Calu3 (cell line): ENCODE measurements around the gene TEX2. TPM values are rescaled to one million over a fixed set of nuclear protein-coding genes. Genes with fewer than 3 reads are reported as not detected.

ENCODE experiments used
- BruUV-seq: library from RNA; stranded (reverse); fragments of 400-500 nt; replicated peaks from 2 replicates; lab custom pipeline; 2021; lab: Mats Ljungman, UMichigan
- CTCF ChIA-PET: fragments of 300-600 bp; sonication (Branson Sonifier 250); formaldehyde crosslinking; loops from one replicate; lab custom pipeline; 2022; ENCODE audit warnings: antibody characterized with exemption; lab: Charles Lee
- DNase-seq: peaks from one replicate; pipeline ENCODE4 v3.0.0; 2022
- H3K27ac Mint-ChIP-seq: one replicate; pipeline ENCODE4 v1.8.0; 2022; ENCODE audit warnings: mixed read lengths; ENCODE audit not compliant: unreplicated experiment
- H3K27me3 Mint-ChIP-seq: one replicate; pipeline ENCODE4 v1.8.0; 2022; ENCODE audit warnings: mixed read lengths; ENCODE audit not compliant: unreplicated experiment
- H3K36me3 Mint-ChIP-seq: one replicate; pipeline ENCODE4 v1.8.0; 2022; ENCODE audit warnings: mild to moderate bottlenecking, moderate library complexity, mixed read lengths; ENCODE audit not compliant: insufficient read depth, unreplicated experiment
- H3K4me1 Mint-ChIP-seq: one replicate; pipeline ENCODE4 v1.8.0; 2022; ENCODE audit warnings: mild to moderate bottlenecking, low read depth, mixed read lengths; ENCODE audit not compliant: unreplicated experiment
- H3K4me3 Mint-ChIP-seq: one replicate; pipeline ENCODE4 v1.8.0; 2022; ENCODE audit warnings: mild to moderate bottlenecking, low read depth, moderate library complexity, mixed read lengths; ENCODE audit not compliant: unreplicated experiment
- H3K9me3 Mint-ChIP-seq: one replicate; pipeline ENCODE4 v1.8.0; 2022; ENCODE audit warnings: low read depth, mixed read lengths; ENCODE audit not compliant: unreplicated experiment
- CTCF ChIP-seq: fragments of 200-600 bp; IDR thresholded peaks from one replicate; pipeline ENCODE4 v1.8.0; 2022; ENCODE audit warnings: antibody characterized with exemption; ENCODE audit not compliant: unreplicated experiment
- intact Hi-C: fragments of 100-400 bp; cut with micrococcal nuclease; formaldehyde crosslinking; loops from one replicate; pipeline ENCODE4 v1.10.0; 2022; ENCODE audit not compliant: unreplicated experiment
- total RNA-seq: library from RNA; stranded (reverse); gene quantifications from 2 replicates; pipeline ENCODE4 v1.2.3, GENCODE V29; 2022

Gene TEX2
- total RNA-seq, 1 experiment from 2014 or later: 12.3 TPM

GRCh38 chr17:64200080-64201032, 62.7 kb downstream of the TEX2 start:
- CTCF ChIA-PET: no interaction called here
- Mint-ChIP-seq H3K36me3 (no peaks in the 10 kb centered on the region), H3K4me1 (no peaks in the 10 kb centered on the region), H3K4me3 (no peak overlapping the region), H3K27ac (no peak overlapping the region), H3K9me3 (no peaks in the 10 kb centered on the region), H3K27me3 (no peaks in the 10 kb centered on the region)
- no peak for DNase-seq
- TF ChIP-seq CTCF: no peak
- intact Hi-C loops: no loop called here
- BruUV-seq: no TSS peak

GRCh38 chr17:64198331-64199090, 64.5 kb downstream of the TEX2 start:
- H3K4me3 Mint-ChIP-seq: no peak overlapping the region
- H3K9me3 Mint-ChIP-seq: no peaks in the 10 kb centered on the region
- no peaks in the 10 kb centered on the region for H3K27me3 Mint-ChIP-seq
- TF ChIP-seq CTCF: no peak
- no peaks in the 10 kb centered on the region for H3K4me1 Mint-ChIP-seq
- H3K36me3 Mint-ChIP-seq: no peaks in the 10 kb centered on the region
- no TSS peak for BruUV-seq
- intact Hi-C loops: no loop called here
- no peak overlapping the region for H3K27ac Mint-ChIP-seq
- no peak for DNase-seq
- CTCF ChIA-PET: no interaction called here

GRCh38 chr17:64196601-64197000, 66.5 kb downstream of the TEX2 start:
- CTCF ChIA-PET: interaction anchor here (0.6 kb wide), 1 partner anchor 82 kb away, joined by 4 read pairs; no protein-coding TSS in a partner anchor
- intact Hi-C loops: no loop called here
- Mint-ChIP-seq H3K27me3 (no peaks in the 10 kb centered on the region), H3K4me3 (no peak overlapping the region), H3K4me1 (no peaks in the 10 kb centered on the region), H3K27ac (no peak overlapping the region), H3K36me3 (no peaks in the 10 kb centered on the region), H3K9me3 (no peaks in the 10 kb centered on the region)
- no peak for DNase-seq
- TF ChIP-seq CTCF: no peak
- no TSS peak for BruUV-seq

GRCh38 chr17:64193561-64193960, 69.5 kb downstream of the TEX2 start:
- H3K27ac Mint-ChIP-seq: no peak overlapping the region
- H3K9me3 Mint-ChIP-seq: no peaks in the 10 kb centered on the region
- H3K4me3 Mint-ChIP-seq: no peak overlapping the region
- no TSS peak for BruUV-seq
- TF ChIP-seq CTCF: no peak
- no peaks in the 10 kb centered on the region for H3K4me1 Mint-ChIP-seq
- intact Hi-C loops: no loop called here
- CTCF ChIA-PET: no interaction called here
- H3K36me3 Mint-ChIP-seq: no peaks in the 10 kb centered on the region
- DNase-seq: no peak
- H3K27me3 Mint-ChIP-seq: no peaks in the 10 kb centered on the region
